Measurements from ENCODE around the gene RNF113A. TPM values are rescaled to one million over a fixed set of nuclear protein-coding genes. Genes with fewer than 3 reads are reported as not detected.
"Not testable (repeated sequence)": the region's sequence is repeated elsewhere in the genome, so short reads cannot be mapped to it uniquely, and the experiment has no call there.

Gene RNF113A
- polyA plus RNA-seq, 1 experiment: 15.7 TPM

GRCh38 chrX:119900976-119901375, 29.4 kb upstream of the RNF113A start:
- DNase-seq (ENCODE audit: low read depth): no peak
- ChIA-PET POLR2A (interaction anchor here (0.7 kb wide), 1 partner anchor 13 kb away, joined by 19 read pairs; no protein-coding TSS in a partner anchor), CTCF (no interaction called here)
- no peak for TF ChIP-seq CTCF (IDR thresholded peaks at IDR 0.05; ENCODE audit: insufficient read depth, low read depth, low read length)
- no peaks in the 10 kb centered on the region for H3K36me3 ChIP-seq (ENCODE audit: control insufficient read depth, insufficient read depth, low read length)
- no peak overlapping the region for H3K4me3 ChIP-seq (ENCODE audit: low read depth, low read length)
- no peaks in the 10 kb centered on the region for H3K27me3 ChIP-seq (ENCODE audit: control insufficient read depth, insufficient read depth, low read length)

GRCh38 chrX:119899125-119899524, 27.6 kb upstream of the RNF113A start:
- Histone ChIP-seq H3K36me3 (ENCODE audit: control insufficient read depth, insufficient read depth, low read length) (no peaks in the 10 kb centered on the region), H3K27me3 (ENCODE audit: control insufficient read depth, insufficient read depth, low read length) (no peaks in the 10 kb centered on the region), H3K4me3 (ENCODE audit: low read depth, low read length) (no peak overlapping the region)
- no peak for DNase-seq (ENCODE audit: low read depth)
- CTCF ChIA-PET: no interaction called here
- POLR2A ChIA-PET: no interaction called here
- no peak for TF ChIP-seq CTCF (IDR thresholded peaks at IDR 0.05; ENCODE audit: insufficient read depth, low read depth, low read length)

- ChIA-PET CTCF (no interaction called here), POLR2A (no interaction called here)
- TF ChIP-seq CTCF (IDR thresholded peaks at IDR 0.05; ENCODE audit: insufficient read depth, low read depth, low read length): no peak
- DNase-seq (ENCODE audit: low read depth): no peak
- no peaks in the 10 kb centered on the region for H3K27me3 ChIP-seq (ENCODE audit: control insufficient read depth, insufficient read depth, low read length)
- H3K4me3 ChIP-seq (ENCODE audit: low read depth, low read length): no peak within 1 kb of the TSS
- no peaks in the 10 kb centered on the region for H3K36me3 ChIP-seq (ENCODE audit: control insufficient read depth, insufficient read depth, low read length)
Measured at GRCh38 chrX:119895843-119896326, 24.4 kb upstream of the RNF113A start, which contains the start of gene AKAP14. Gene AKAP14, plus strand, starts transcription at chrX:119895893. Its CDS starts 7,331 bp downstream, at chrX:119903224.

- H3K4me3 ChIP-seq (ENCODE audit: low read depth, low read length); H3K27me3 ChIP-seq (ENCODE audit: control insufficient read depth, insufficient read depth, low read length); POLR2A ChIA-PET; H3K36me3 ChIP-seq (ENCODE audit: control insufficient read depth, insufficient read depth, low read length); DNase-seq (ENCODE audit: low read depth); CTCF ChIA-PET: not testable (repeated sequence)
Measured at GRCh38 chrX:119891961-119892692, 20.6 kb upstream of the RNF113A start.

- DNase-seq (ENCODE audit: low read depth); POLR2A ChIA-PET; H3K27me3 ChIP-seq (ENCODE audit: control insufficient read depth, insufficient read depth, low read length); CTCF ChIA-PET; H3K36me3 ChIP-seq (ENCODE audit: control insufficient read depth, insufficient read depth, low read length); H3K4me3 ChIP-seq (ENCODE audit: low read depth, low read length): not testable (repeated sequence)
Measured at GRCh38 chrX:119890626-119891025, 19.1 kb upstream of the RNF113A start.

GRCh38 chrX:119887721-119888425, 16.3 kb upstream of the RNF113A start:
- H3K36me3 ChIP-seq (ENCODE audit: control insufficient read depth, insufficient read depth, low read length): no peaks in the 10 kb centered on the region
- CTCF ChIA-PET: interaction anchor here (1.1 to 1.5 kb wide), 2 partner anchors 9 to 126 kb away, joined by 3 to 8 read pairs; no protein-coding TSS in a partner anchor
- no peak for DNase-seq (ENCODE audit: low read depth)
- TF ChIP-seq CTCF (IDR thresholded peaks at IDR 0.05; ENCODE audit: insufficient read depth, low read depth, low read length): peak; percentile 66
- H3K27me3 ChIP-seq (ENCODE audit: control insufficient read depth, insufficient read depth, low read length): no peaks in the 10 kb centered on the region
- POLR2A ChIA-PET: interaction anchor here (0.6 kb wide), 1 partner anchor 13 kb away, joined by 19 read pairs; no protein-coding TSS in a partner anchor
- H3K4me3 ChIP-seq (ENCODE audit: low read depth, low read length): peak overlapping the region; percentile 29

Measured in BJ (cell line).